ENCODE data around the gene PTPN14.

GRCh38 chr1:214338212-214338611 is 213.2 kb downstream of the PTPN14 start:
- no peak for TF ChIP-seq PATZ1 (CRISPR knock-in tag; IDR thresholded peaks at IDR 0.05; ENCODE audit: borderline replicate concordance)
- no peak for TF ChIP-seq ZFP30 (CRISPR knock-in tag; IDR thresholded peaks at IDR 0.05)
- TF ChIP-seq BACH2 (CRISPR knock-in tag; IDR thresholded peaks at IDR 0.05; ENCODE audit: borderline replicate concordance): no peak
- no peak for TF ChIP-seq ZC3H10 (CRISPR knock-in tag; IDR thresholded peaks at IDR 0.05)

All from SK-N-SH treated with all-trans-retinoic acid at 6 μM for 48 hours (cell line).